COLO668 (cell line): Measurements from ENCODE around the gene STYXL1.

Source experiments
- DNase-seq: peaks from one replicate; lab custom pipeline; 2025; ENCODE audit not compliant: unreplicated experiment; lab: John Stamatoyannopoulos, UW

The STYXL1 gene

DNA sequence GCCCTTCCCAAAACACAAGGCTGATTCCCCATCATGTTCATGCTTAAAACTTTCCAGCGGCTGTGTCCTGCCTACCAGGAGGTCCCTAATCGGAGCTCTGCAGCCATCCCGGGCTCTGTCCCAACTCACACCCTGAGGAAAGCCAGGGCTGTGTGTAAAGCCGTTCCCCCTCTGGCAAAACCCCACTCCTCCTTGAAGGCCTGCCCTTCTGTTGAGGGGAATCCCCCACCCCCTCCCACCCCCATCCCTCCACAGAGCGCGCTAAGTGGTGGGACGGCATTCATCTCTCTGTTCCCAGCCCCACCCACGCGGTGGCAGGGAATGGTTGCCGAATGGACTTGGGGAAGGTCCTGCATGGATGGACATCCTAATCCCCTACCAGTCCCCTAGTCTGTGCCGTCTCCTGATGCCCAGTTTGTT is 52.7 kb downstream of the STYXL1 start:
- no peak for DNase-seq

DNA sequence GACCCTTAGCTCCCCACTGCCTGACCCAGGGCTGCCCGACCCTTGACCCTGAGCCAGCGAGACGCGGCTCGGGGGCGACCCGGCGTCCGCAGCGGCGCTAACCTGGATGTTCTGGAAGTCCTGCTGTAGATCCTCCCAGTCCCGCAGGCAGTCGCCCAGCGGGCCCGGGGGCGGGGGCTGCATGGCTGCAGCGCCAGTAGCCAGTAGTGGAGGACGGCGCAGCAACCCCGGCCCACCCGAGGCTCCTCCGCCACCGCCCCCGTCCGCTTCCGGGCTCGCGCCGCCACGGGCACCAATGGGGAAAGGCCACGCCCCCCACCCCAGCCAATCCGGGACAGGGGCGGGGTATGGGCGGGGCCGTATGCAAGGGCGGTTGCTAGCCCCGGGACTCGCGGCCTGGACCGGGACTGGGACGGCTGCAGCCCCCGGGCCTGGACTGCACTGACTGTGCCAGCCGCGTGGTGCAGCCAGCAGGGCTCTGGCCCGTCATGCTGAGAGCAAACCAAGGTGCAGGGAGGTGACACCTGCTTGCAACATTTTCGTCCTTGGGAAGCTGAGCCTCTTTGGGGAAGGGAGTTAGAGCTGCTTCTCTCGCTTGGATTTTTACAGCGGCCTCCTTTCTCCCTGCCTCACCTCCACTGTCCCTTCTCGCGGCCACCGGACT is 53.3 kb downstream of the STYXL1 start, which contains the start of gene TMEM120A:
Gene TMEM120A, minus strand, starts transcription at position 208 of the 664 bp plus-strand sequence. Its CDS starts 25 bp downstream, at position 183.
- DNase-seq, result peak; percentile 93

DNA sequence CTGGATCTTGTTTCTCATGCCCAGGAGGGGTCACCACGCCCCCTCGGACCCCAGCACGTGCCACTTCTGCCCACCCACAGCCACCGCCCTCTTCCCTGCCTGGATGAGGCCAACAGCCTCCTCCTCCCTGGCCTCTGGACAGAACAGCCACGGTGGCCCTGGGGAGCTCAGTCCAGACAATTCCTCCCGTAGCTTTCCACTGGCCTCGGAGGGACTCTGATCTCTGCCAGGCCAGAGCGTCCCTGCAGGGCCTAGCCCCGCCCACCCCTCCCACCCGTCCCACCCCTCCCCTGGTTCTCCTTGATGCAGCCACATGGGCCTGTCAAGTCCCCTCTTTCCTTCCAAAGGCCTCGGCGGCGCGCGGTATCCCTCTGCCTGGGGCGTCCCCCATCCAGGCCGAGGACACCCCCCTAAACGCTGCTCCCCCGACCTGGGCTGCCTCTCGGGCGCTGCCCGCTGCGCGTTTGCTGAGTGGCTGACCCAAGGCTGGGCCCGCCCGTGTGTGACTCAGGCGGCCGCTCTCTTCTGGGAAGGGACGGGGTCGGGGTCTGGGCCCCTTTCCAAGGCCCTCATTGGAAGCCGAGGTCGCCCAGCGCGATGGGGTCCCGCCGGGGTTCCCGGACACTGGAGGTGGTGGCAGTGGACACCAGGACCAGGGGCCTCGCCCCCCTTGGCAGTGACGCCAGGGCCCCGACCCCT is 54.0 kb downstream of the STYXL1 start:
- peak; percentile 26 for DNase-seq

DNA sequence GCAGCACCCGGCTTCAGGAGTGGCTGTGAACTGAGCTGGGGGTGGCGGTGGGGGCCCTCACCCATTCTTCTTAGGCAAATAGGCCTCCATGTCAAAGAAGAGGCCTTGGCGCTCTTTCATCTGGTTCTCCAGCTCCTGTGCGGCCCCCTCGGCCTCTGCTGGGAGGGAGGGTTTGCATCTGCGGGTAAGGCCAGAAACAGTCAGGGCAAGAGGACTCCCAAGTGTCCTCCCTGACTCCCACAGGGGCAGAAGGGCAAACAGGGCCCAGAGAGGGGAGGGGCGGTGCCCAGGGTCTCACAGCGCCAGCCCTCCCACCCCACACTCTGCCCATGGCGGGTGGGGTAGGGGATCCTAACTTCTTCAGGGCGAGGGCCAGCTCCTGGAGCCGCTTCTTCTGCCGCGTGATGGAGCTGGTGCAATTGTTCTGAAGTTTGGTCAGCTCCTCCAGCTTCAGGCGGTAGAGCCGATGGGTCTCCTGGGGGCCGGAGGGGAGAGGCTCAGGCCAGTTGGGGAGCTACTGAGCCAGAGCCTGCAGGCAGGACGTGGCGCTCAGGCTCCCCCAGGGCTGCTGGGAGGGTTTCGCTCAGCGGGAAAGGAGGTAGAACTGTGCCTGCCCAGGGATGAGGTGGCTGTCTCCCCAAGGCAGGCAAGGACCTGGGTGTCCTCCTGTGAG is 55.6 kb downstream of the STYXL1 start:
- no peak for DNase-seq

DNA sequence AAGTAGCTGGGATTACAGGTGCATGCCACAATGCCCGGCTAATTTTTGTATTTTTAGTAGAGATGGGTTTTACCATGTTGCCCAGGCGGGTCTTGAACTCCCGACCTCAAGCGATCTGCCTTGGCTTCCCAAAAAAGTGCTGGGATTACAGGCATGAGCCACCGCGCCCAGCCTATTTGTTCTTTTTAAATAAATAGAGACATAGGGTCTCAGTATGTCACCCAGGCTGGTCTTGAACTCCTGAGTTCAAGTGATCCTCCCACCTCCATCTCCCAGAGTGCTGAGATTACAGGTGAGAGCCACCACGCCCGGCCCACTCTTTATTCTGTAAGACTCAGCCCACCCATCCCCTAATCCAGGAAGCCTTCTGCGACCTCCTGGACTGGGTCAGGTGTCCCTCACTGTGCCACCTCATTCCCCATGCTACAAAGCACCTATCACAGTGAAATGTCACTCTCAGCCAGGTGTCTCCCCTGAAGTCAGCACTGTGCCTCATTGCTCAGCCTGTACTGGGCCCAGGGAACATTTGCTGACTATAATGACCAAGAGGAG is 56.2 kb downstream of the STYXL1 start:
- no peak for DNase-seq

DNA sequence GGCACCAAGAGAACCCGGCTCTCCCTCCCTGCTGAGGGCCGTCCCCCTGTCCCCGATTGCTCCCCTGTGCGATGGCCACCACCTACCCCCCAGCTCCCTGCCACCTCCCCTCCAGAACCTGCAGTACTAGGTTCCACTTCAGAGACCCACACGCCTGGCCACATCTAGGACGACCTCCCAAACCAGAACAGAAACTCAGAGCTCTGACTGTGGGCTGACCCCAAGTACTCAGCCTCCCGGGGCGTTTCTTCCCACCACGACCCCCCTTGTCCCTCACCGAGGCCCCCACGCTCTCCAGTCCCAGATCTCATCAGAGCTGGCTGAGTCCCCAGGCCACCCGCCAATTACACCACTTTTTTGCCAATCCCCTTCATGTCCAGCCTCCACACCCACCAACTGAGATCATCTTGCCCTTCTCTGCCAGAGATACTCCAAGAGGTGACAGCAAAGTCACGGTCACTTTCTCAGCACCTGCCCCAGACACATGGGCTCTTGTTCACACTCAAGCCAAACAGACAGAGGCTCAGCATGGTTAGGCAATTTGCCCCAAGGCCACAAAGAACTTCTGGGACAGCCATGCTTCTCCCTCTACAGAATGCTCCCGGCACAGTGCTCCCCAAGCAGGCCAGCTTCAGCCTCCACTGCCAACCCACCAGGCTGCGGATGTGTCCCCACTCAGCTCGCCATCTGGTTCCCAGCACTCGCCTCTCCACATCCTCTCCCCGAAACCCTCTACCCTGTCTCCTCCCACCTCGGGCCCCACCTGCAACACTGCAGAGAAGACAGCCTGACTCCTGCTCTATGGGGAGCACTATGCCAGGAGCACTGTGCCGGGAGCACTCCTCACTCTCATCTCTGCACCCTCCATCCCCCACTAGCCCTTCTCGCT is 58.1 kb downstream of the STYXL1 start:
- DNase-seq, result no peak

DNA sequence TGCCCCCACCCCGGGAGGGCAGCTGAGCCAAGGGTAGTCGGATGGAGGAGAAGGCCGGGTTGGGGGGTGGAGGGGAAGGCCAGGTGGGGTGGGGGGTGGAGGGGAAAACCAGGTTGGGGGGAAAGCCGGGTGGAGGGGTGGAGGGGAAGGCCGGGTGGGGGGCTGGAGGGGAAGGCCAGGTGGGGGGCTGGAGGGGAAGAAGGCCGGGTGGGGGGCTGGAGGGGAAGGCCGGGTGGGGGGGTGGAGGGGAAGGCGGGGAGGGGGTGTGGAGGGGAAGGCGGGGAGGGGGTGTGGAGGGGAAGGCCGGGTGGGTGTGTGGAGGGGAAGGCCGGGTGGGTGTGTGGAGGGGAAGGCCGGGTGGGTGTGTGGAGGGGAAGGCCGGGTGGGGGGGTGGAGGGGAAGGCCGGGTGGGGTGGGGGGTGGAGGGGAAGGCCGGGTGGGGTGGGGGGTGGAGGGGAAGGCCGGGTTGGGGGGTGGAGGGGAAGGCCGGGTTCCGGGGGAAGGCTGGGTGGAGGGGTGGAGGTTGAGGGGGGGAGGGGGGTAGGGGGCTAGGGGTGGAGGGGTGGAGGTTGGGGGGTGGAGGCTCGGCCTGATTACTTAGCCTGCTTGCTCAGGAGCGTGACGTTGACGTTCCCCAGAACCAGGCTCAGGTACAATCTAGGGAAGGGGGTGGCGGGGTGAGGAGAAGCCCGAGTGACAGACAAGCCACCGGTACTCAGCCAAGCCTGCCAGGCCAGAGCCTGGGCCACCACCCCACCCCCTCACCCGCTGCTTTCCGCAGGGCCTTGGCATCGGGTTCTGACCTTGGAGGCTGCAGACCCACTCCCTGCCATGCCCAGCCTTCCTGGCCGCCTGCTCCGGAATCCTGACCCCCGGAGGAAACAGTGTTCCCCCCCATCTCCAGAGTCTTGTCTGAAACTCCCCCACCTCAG is 59.0 kb downstream of the STYXL1 start:
- DNase-seq, result no peak

DNA sequence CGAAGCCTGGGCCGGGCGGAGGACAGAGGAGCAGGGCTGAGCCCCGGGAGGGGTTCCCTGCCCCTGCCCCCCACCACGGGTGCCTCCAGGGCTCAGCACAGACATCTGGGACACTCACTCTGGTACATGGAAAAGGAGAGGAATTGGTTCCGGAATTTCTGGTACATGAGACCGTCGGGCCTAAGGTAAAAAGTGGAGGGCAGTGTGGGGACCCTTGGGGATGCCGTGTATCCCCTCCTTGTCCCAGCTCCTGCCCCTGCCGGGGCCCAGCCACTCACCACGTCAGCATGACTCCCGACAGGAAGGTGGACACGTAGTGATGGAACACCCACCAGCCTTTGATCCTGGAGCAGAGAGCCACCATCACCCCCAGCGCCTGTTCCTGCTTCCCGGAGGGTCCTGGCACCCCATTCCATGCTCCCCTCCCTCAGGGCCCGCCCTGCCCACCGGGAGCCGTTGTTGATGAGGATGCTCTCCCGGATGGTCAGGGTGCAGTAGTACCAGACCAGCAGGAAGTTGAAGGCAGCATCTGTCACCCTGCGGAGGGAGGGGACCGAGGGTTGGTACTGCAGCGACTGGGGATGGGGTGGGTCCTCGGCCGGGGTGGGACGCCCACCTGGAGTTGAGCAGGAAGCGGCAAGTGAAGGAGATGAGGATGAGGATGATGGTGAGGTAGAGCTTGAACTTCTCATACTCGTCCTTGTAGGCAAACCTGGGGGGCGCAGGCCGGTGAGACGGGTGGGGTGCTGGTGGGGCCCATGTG is 59.8 kb downstream of the STYXL1 start:
- no peak for DNase-seq

DNA sequence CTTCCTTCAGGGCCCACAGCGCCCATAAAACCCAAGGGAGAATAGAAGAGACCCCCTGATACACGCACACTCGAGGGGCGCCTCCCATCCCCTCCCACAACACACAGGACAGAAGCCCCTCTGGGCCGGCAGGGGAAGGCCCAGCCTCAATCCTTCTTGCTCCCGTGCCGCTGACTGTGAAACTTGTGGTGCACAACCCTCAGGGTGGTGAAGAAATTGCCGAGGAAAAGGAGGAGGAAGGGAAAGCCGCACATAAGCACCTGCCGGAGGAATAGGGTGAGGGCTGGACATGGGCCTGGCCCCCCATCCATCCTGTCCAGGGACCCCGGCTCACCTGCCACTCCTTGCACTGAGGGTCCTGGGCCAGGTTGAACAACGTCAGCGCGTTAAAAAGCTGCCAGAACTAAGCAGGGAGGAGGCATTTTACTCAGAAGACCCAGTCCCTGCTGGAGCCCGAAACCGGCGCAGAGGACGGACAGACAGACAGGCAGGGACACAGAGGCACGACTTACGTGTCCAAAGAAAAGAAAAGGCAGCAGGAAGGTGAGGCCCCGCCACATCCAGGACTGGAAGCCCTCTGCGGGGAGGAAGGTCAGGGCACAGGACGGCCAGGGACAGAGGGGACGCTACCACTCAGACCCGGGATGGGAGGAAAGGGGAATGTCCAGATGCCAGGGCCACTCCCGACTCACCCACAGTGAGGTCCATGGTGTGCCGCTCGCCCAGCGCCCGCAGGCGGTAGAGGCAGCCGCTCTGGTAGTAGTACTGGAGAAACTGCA is 60.6 kb downstream of the STYXL1 start:
- no peak for DNase-seq

DNA sequence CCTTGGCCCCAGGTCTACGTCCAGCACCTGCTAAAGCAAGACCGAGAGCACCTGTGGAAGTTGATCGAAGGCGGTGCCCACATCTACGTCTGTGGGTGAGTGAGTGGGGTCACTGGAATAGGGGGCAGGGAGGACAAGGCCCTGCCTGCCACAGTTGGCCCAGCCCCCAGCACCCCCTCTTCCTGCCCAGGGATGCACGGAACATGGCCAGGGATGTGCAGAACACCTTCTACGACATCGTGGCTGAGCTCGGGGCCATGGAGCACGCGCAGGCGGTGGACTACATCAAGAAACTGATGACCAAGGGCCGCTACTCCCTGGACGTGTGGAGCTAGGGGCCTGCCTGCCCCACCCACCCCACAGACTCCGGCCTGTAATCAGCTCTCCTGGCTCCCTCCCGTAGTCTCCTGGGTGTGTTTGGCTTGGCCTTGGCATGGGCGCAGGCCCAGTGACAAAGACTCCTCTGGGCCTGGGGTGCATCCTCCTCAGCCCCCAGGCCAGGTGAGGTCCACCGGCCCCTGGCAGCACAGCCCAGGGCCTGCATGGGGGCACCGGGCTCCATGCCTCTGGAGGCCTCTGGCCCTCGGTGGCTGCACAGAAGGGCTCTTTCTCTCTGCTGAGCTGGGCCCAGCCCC is 61.5 kb downstream of the STYXL1 start:
- DNase-seq, result no peak

DNA sequence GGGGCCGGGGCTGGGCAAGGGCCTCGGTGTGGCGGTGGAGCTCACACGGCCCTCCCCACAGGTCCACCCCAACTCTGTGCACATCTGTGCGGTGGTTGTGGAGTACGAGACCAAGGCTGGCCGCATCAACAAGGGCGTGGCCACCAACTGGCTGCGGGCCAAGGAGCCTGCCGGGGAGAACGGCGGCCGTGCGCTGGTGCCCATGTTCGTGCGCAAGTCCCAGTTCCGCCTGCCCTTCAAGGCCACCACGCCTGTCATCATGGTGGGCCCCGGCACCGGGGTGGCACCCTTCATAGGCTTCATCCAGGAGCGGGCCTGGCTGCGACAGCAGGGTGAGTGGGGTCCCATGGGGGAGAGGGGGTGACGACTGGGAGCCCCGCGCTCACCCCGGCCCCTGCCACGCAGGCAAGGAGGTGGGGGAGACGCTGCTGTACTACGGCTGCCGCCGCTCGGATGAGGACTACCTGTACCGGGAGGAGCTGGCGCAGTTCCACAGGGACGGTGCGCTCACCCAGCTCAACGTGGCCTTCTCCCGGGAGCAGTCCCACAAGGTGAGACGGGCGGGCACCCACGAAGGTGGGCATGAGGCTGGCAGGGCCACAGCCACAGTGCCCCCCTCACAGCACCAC is 62.2 kb downstream of the STYXL1 start:
- DNase-seq, result peak; percentile 24

DNA sequence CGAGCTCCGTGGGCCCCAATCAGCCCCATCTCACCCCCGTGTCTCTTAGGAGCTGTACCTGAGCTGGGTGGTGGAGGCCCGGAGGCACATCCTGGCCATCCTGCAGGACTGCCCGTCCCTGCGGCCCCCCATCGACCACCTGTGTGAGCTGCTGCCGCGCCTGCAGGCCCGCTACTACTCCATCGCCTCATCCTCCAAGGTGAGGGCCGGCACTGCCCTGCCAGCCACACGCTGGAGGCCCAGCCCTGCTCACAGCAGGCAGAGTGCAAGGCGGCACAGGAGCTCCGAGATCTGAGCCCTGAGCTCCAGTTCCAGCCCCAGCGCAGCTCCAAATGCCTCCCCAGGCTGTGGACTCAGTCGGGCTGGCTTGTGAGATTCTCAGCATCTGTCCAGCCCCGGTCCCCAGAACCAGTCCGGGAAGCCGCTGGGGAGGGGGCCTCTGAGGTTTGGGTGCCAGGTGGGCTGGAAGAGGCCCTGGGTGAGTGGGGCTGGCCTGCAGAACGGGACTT is 62.7 kb downstream of the STYXL1 start:
- no peak for DNase-seq

DNA sequence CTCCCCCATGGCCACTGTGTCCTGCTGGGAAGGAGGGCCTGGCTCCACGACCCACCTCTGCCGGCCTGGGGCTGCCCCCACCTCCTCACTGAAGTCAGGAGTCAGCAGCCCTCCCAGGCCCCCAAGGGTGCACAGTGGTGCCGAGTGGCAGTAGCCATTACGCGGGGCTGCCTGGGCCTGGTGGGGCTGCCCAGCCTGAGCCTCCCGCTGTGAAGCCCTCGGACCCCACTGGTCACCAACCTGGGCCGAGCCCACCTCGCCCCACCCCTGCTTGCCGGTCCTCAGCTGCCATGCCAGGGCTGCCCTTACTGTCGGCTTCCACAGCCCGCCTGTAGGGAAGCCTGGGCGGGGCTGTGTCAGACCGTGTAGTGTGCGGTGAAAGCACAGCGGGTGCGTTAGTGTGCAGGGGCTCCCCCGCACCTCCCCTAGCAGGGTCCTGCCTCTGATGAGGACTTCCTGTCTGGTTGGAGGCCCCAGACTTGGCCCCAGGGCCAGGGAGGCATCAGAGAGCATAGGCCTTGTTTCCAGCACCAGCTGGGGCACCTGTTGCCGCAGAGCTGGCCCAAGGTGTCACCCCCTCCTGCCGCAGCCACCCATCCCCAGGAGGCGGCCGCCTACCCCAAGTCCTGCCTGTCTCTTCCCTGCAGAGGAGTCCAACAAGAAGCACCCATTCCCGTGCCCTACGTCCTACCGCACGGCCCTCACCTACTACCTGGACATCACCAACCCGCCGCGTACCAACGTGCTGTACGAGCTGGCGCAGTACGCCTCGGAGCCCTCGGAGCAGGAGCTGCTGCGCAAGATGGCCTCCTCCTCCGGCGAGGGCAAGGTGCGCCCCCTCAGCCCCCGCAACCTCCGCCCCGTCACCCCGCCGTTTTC is 63.4 kb downstream of the STYXL1 start:
- no peak for DNase-seq

DNA sequence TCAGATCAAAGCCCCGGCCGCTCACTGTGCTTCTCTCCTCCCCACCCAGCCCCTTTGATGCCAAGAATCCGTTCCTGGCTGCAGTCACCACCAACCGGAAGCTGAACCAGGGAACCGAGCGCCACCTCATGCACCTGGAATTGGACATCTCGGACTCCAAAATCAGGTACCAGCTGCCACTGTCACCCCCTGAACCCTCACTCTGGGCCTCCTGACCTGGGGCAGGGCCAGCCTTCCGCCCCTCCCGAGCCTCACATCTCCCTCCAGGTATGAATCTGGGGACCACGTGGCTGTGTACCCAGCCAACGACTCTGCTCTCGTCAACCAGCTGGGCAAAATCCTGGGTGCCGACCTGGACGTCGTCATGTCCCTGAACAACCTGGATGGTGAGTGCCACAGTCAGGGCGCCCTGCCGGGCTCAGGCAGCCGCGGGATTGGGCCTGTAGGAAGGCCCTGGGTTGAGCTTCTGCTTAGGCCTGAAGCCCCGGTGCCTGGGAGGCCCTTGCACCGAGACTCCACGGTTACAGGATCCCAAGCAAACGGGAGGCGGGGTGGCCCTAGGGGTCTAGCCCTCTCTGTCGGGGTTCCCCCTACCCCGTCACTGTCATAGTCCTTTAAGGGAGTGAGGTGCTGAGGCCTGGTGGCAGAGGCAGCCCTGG is 64.2 kb downstream of the STYXL1 start:
- no peak for DNase-seq

DNA sequence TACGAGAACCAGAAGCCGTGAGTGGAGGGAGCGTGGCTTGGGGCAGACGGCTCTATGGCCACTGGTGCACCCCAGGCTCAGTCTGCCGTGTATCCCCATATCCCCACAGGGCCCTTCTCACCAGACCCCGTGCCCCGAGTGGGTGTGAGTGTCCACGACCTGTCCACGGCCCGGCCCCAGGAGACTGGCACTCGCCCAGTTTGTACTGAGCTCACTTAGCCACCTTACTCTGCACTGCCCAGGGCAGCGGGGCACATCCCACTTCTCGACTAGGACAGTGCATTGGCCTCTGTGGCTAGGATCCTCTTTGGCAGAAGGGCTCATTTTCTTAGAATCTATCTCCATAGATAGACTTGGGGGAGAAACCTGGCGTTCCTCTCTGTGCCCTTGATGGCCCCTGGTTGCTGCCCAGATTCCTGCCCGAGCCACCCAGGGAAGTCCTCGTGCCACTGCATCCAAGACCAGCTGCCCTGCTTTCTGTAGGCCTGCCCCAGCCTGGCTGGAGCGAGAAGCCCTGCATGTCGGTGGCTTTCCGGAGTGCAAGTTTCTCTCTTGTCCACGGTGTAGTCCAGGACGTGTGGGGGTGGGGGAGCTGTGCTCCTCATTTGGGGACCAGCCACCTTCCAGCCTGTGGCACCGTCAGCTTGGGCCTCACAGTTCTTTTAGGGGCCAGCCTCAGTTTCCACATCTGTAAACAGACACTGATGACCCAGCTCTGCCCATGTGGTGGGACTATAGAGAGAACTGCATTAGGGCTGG is 65.3 kb downstream of the STYXL1 start:
- DNase-seq, result no peak
